NB4 (cell line): ENCODE data around the gene SLC5A9.
A peak's percentile ranks its signal among the peaks of the same experiment; 100 is the strongest.

Experiments used
- DNase-seq: peaks from one replicate; pipeline ENCODE4 v3.0.0; 2010; ENCODE audit warnings: low read depth
- H3K4me3 ChIP-seq: one replicate; pipeline ENCODE4 v1.5.1; 2011; ENCODE audit warnings: mild to moderate bottlenecking, low read depth, low read length, moderate library complexity
- MYC ChIP-seq: IDR thresholded peaks from 2 replicates; pipeline ENCODE4 v1.6.1; 2011; ENCODE audit warnings: low read depth, low read length
- POLR2A ChIP-seq: IDR thresholded peaks from 2 replicates; pipeline ENCODE4 v1.6.1; 2011; ENCODE audit warnings: mild to moderate bottlenecking; ENCODE audit not compliant: insufficient read length; ENCODE audit errors: extremely low read depth
- TF ChIP-seq, protein P1 (sequence below): IDR thresholded peaks from 2 replicates; pipeline ENCODE4 v1.6.1; 2011; ENCODE audit warnings: low read depth, low read length
- TF ChIP-seq, protein P2 (sequence below): IDR thresholded peaks from one replicate; pipeline ENCODE4 v1.5.1; 2012; ENCODE audit warnings: low read depth, low read length

Gene SLC5A9

DNA sequence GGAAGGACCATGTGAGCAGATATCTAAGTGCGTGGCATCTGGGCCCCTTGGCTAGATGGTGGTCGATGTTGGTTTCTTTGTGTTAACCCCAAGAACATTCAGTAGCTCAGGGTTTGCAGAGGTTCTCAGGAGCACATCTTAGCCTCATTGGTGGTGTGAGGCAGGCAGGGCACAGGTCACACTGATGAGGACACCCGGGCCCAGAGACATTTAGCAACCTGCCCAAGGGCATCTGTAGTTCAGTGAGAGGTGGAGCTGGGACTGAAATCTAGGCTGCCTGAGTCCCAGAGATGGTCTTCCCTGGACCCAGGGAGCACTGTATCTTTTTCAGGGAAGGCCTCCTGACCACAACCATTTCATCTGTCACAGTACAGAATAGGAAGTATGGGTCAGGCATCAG is 859 bp upstream of the SLC5A9 start:
- H3K4me3 ChIP-seq = no peak overlapping the region
- DNase-seq = no peak
- TF ChIP-seq MYC = no peak
- TF ChIP-seq, protein P1, sequence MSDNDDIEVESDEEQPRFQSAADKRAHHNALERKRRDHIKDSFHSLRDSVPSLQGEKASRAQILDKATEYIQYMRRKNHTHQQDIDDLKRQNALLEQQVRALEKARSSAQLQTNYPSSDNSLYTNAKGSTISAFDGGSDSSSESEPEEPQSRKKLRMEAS = no peak
- TF ChIP-seq POLR2A = no peak
- TF ChIP-seq, protein P2, sequence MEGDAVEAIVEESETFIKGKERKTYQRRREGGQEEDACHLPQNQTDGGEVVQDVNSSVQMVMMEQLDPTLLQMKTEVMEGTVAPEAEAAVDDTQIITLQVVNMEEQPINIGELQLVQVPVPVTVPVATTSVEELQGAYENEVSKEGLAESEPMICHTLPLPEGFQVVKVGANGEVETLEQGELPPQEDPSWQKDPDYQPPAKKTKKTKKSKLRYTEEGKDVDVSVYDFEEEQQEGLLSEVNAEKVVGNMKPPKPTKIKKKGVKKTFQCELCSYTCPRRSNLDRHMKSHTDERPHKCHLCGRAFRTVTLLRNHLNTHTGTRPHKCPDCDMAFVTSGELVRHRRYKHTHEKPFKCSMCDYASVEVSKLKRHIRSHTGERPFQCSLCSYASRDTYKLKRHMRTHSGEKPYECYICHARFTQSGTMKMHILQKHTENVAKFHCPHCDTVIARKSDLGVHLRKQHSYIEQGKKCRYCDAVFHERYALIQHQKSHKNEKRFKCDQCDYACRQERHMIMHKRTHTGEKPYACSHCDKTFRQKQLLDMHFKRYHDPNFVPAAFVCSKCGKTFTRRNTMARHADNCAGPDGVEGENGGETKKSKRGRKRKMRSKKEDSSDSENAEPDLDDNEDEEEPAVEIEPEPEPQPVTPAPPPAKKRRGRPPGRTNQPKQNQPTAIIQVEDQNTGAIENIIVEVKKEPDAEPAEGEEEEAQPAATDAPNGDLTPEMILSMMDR = no peak

DNA sequence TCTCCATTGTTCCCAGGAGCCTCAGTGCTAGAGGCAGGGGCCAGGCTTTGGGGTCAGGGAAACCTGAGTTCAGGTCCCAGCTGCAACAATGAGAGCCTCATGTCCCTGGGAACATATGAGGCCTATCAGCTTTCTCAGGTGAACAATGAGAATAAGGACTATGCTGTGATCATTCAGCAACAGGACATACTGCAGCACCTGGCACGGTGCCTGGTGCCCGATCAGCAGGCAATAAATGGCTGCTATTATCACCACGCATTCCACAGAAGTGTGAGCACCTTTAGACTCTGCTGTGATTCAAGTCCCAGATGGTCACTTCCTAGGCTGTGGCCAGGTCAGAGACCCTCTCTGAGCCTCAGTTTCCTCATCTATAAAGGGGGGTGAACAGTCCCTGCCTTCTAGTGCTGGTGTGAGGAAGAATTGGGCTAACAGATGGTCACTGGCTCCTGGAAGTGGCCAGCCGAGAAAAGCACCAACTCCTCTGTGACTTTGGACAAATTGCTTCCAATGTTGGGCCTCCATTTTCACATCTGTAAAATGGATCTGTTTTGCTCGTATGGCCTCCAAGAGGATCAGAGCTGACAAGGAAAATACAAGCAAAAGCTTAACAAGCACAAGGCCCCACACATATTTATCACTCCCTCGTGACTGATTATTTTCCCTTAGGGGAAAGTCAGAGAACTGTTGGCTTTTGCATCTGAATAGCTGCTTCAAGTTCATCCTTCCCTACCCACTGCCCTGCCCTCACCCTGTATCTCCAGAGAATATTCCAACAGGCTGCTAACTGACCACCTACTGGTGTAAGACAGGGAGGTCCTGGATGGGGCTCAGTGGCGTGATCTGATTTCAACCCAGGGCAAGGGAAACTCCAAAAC is 1.1 kb downstream of the SLC5A9 start:
- TF ChIP-seq, protein P1 = no peak
- TF ChIP-seq MYC (no peak), POLR2A (no peak)
- TF ChIP-seq, protein P2 = no peak
- H3K4me3 ChIP-seq = no peak overlapping the region
- no peak for DNase-seq

DNA sequence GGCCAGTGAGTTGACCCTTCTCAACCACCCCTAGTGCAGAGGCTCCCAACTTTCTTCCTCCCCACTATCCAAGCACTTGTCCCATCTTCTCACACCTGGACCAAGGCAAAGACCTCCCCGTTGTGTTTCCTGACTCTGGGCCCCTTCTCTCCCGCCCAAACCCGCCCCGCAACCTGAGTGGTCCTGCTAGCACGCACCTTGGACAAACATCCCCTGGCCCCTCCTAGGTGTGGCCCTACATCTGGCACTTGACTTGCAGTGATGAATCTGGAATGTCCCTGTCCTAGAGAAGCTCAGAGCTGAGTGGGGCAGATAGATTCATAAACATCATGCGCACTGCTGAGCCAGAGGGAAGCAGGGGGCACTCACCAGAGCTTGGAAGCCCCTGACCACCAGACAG is 2.3 kb downstream of the SLC5A9 start:
- no peak overlapping the region for H3K4me3 ChIP-seq
- no peak for DNase-seq
- no peak for TF ChIP-seq POLR2A
- TF ChIP-seq MYC = no peak
- TF ChIP-seq, protein P1 = no peak
- TF ChIP-seq, protein P2 = no peak

DNA sequence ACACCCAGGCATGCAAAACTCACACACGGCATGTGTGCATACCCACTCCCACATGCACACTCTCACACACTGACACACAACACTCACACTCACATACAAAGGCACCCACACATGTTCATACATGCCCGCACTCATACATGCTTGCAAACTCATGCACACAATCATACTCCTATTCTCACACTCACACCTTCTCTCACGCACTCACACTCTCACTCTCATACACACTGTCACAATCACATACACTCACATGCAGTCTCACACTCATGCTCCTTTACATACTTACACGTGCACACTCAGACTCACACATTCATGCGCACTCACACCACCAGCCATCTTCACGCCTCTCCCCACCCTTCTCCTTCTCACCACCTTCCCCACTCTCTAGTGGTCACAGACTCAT is 3.1 kb downstream of the SLC5A9 start:
- DNase-seq = no peak
- TF ChIP-seq MYC (no peak), POLR2A (no peak)
- no peak overlapping the region for H3K4me3 ChIP-seq

DNA sequence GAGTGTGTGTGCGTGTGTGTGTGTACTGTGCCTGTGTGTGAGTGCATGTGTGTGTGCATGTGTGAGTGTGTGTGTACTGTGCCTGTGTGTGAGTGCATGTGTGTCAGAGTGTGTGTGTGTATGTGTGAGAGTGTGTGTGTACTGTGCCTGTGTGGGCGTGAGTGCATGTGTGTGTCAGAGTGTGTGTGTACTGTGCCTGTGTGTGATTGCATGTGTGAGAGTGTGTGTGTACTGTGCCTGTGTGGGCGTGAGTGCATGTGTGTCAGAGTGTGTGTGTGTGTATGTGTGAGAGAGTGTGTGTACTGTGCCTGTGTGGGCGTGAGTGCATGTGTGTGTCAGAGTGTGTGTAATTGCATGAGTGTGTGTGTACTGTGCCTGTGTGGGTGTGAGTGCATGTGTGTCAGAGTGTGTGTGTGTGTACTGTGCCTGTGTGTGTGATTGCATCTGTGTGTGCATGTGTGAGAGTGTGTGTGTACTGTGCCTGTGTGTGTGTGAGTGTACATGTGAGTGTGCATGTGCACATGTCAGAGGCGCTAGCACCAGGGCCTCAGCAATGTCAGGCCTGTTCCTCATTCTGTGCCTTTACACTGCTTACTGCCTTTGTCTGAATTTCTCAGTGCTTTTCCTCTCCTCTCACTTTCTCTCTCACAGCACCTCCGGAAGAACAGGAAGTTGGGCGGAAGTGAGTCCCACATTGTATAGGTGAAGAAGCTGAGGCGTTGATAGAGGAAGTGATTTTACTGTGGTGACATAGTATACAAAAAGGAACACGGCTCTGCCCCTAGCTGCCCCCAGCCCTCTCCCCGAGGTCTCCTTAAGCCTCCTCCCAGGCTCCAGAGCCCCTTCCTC is 4.9 kb downstream of the SLC5A9 start:
- no peak overlapping the region for H3K4me3 ChIP-seq
- DNase-seq = peak; percentile 6
- TF ChIP-seq MYC (no peak), POLR2A (no peak)
- TF ChIP-seq, protein P1 = no peak
- TF ChIP-seq, protein P2 = no peak

DNA sequence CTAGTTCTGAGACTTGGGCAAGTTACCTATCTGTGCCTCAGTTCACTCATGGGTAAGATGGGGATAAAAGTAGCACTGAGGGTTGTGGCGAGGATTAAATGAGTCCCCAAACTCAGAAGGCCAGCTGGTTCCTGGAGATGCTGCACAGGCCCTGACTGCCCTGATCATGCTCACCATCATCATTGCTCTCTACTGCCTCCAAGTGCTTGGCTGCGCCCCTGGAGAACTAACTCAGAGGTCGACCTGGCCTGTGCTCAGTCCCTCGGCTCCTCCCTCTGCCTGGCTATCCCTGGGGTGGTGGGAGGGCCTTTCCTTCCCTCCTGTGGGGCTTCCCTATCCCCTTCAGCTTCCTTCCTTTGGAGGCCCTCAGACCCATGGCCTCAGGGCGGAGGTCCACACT is 5.6 kb downstream of the SLC5A9 start:
- no peak overlapping the region for H3K4me3 ChIP-seq
- DNase-seq = no peak
- TF ChIP-seq, protein P2 = no peak
- TF ChIP-seq, protein P1 = no peak
- TF ChIP-seq POLR2A (no peak), MYC (no peak)
